Right cardiac atrium (tissue), 5 donors: ENCODE measurements around the gene CFAP54. TPM values are rescaled to one million over a fixed set of nuclear protein-coding genes. Genes with fewer than 3 reads are reported as not detected.

ENCODE experiments used
- ATAC-seq, 2 donors: fragments of 200-7000 bp; cut with Tn5 transposase; one replicate each; pipeline versions ENCODE4 v1.8.0 to v1.9.1; 2020; ENCODE audit warnings: moderate library complexity in 2 of 2, mild to moderate bottlenecking in 1 of 2
- DNase-seq, 3 donors: peaks; one replicate each; pipeline ENCODE4 v3.0.0-alpha.2; 2020
- H3K27ac ChIP-seq: one replicate; pipeline ENCODE4 v1.5.1; 2013; ENCODE audit warnings: mild to moderate bottlenecking, low read length, control low read depth, moderate library complexity
- H3K27me3 ChIP-seq: one replicate; pipeline ENCODE4 v1.6.1; 2013; ENCODE audit not compliant: control insufficient read depth, insufficient read depth
- H3K4me1 ChIP-seq: one replicate; pipeline ENCODE4 v1.6.1; 2013; ENCODE audit warnings: low read length; ENCODE audit not compliant: control insufficient read depth, insufficient read depth
- H3K4me3 ChIP-seq: one replicate; pipeline ENCODE4 v1.5.1; 2013; ENCODE audit warnings: low read length, control low read depth
- H3K9me3 ChIP-seq: one replicate; pipeline ENCODE4 v1.6.1; 2013; ENCODE audit warnings: low read length; ENCODE audit not compliant: control insufficient read depth
- WGBS: extraction: QIAGEN DNeasy Blood & Tissue Kit; methylation state at CpG from one replicate; pipeline ENCODE4 v1.1.7; 2013; 5-methylcytosine and 5-hydroxymethylcytosine counted together
- intact Hi-C, 4 donors: fragments of 100-400 bp; cut with DNase I; formaldehyde crosslinking; loops; one replicate each; pipeline versions ENCODE4 v1.11.0 to v1.14.0; 2022 to 2023
- polyA plus RNA-seq: library from polyadenylated mRNA; stranded (reverse); fragments of 200-250 nt; gene quantifications from one replicate; pipeline ENCODE4 v1.2.3, GENCODE V29; 2013
- total RNA-seq, 4 donors: library from RNA; stranded (reverse); fragmentation: NEBNext Ultra II Directional; extraction: Animal tissue kit (Norgen Biotek cat#: 25700); gene quantifications; one replicate each; pipeline ENCODE4 v1.2.1, GENCODE V29; 2021
- donor health status: healthy with polysubstance abuse.
- donor health status: DM: no; HTN: yes; CAD: no.
- donor health status: DM: no; HTN: no; CAD: no.
- donor health status: DM: no; HTN: yes; CAD: no; lungs with severe emphysema.
- donor health status: DM: yes; HTN: yes; CAD: no.

Gene CFAP54
- total and polyA plus RNA-seq, 5 donors, result 0.14 to 0.42 (median 0.28) TPM

- no peak overlapping the region for H3K4me3 ChIP-seq
- WGBS, result 75% methylated on average over 1 of the region's 1 CpG
- H3K9me3 ChIP-seq, result no peaks in the 10 kb centered on the region
- no peaks in the 10 kb centered on the region for H3K27me3 ChIP-seq
- no peaks in the 10 kb centered on the region for H3K4me1 ChIP-seq
- H3K27ac ChIP-seq, result no peak overlapping the region
- ATAC-seq (no peak), DNase-seq (no peak)
- intact Hi-C loops, result no loop called here
These were observed 318.4 kb downstream of the CFAP54 start for GRCh38 chr12:96807741-96808140.

- Histone ChIP-seq H3K27ac (no peak overlapping the region), H3K4me3 (no peak overlapping the region), H3K9me3 (no peaks in the 10 kb centered on the region), H3K4me1 (no peaks in the 10 kb centered on the region), H3K27me3 (no peaks in the 10 kb centered on the region)
- DNase-seq (no peak), ATAC-seq (no peak)
- intact Hi-C loops, result no loop called here
- 53% methylated on average over 3 of the region's 3 CpGs for WGBS
These were observed 319.2 kb downstream of the CFAP54 start for GRCh38 chr12:96808587-96808986.

DNA sequence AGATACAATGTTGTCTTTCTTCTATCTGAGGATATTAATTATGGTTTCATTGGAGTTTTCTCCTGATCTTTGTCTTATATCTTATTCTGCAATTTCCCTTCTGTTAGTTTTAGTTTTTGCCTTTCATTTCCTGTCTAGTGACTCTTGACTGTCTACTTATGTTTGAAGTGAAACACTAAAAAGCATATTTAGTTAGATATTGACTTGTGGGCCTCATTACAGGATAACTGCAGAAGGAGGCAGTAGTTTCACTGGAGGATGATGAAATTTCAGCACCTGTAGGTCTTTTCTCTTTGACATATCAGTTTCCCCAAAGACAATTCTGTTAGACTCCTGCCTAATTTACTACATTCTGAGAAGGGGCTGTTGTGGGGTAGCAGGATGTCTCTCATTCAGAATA, 320.1 kb downstream of the CFAP54 start:
- Histone ChIP-seq H3K27ac (no peak overlapping the region), H3K4me1 (no peaks in the 10 kb centered on the region), H3K9me3 (no peaks in the 10 kb centered on the region), H3K27me3 (no peaks in the 10 kb centered on the region), H3K4me3 (no peak overlapping the region)
- intact Hi-C loops, result no loop called here
- no peak for ATAC-seq
- DNase-seq, result no peak

GRCh38 chr12:96810057-96810456, 320.7 kb downstream of the CFAP54 start:
- H3K27ac ChIP-seq, result no peak overlapping the region
- H3K27me3 ChIP-seq, result no peaks in the 10 kb centered on the region
- no peaks in the 10 kb centered on the region for H3K4me1 ChIP-seq
- H3K4me3 ChIP-seq, result no peak overlapping the region
- ATAC-seq (no peak), DNase-seq (no peak)
- H3K9me3 ChIP-seq, result no peaks in the 10 kb centered on the region
- 65% methylated on average over 2 of the region's 2 CpGs for WGBS
- intact Hi-C loops, result no loop called here

GRCh38 chr12:96810477-96810876, 321.1 kb downstream of the CFAP54 start:
- ATAC-seq (no peak), DNase-seq (no peak)
- Histone ChIP-seq H3K27ac (no peak overlapping the region), H3K4me1 (no peaks in the 10 kb centered on the region), H3K27me3 (no peaks in the 10 kb centered on the region), H3K9me3 (no peaks in the 10 kb centered on the region), H3K4me3 (no peak overlapping the region)
- intact Hi-C loops, result no loop called here
- 90% methylated on average over 3 of the region's 3 CpGs for WGBS

GRCh38 chr12:96811083-96811482, 321.7 kb downstream of the CFAP54 start:
- intact Hi-C loops, result no loop called here
- Histone ChIP-seq H3K4me3 (no peak overlapping the region), H3K27me3 (no peaks in the 10 kb centered on the region), H3K27ac (no peak overlapping the region), H3K9me3 (no peaks in the 10 kb centered on the region), H3K4me1 (no peaks in the 10 kb centered on the region)
- whole genome bisulfite sequencing, result 59% methylated on average over 3 of the region's 3 CpGs
- DNase-seq, result no peak
- ATAC-seq, result no peak

DNA sequence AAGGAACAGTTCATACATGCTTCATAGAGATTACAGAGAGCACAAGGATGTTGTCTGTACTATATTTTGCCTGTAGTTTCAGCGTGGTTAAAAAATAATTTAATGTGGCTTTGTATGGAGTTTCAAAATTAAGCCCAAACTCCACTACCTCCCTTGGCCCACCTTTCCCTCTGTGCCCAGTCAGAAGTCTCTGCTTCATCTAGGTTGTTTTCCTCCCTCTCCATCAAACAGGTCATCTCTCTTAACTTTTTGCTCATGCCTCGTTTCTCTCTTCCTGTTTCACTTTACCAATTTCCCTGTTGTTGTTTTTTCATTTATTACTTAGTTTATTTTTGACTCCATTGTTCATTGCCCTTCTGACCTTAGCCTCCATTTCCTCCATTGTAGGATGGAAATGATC, 322.8 kb downstream of the CFAP54 start:
- Histone ChIP-seq H3K9me3 (no peaks in the 10 kb centered on the region), H3K4me3 (no peak overlapping the region), H3K27ac (no peak overlapping the region), H3K27me3 (no peaks in the 10 kb centered on the region), H3K4me1 (no peaks in the 10 kb centered on the region)
- no peak for DNase-seq
- no peak for ATAC-seq
- WGBS, result 49% methylated on average over 2 of the region's 2 CpGs
- intact Hi-C loops, result no loop called here

DNA sequence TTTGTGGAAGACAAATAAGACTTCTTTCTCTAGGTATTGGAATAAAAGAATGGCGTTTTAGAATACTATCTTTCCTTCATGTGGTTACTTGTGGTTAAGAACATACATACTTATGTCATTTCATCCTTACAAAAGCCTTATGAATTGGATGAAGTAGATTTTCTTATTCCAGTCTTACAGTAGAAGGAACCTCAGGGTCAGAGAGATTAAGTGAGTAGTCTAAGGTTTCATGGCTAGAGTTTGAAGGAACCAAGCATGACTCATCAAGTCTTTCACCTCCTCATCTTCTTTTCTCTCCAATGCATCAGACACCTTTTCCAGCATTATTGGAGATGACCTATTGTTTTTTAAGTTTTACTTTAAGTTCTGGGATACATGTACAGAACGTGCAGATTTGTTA, 324.8 kb downstream of the CFAP54 start:
- Histone ChIP-seq H3K27ac (no peak overlapping the region), H3K4me3 (no peak overlapping the region), H3K4me1 (no peaks in the 10 kb centered on the region), H3K9me3 (no peaks in the 10 kb centered on the region), H3K27me3 (no peaks in the 10 kb centered on the region)
- WGBS, result 82% methylated on average over 2 of the region's 2 CpGs
- intact Hi-C loops, result no loop called here
- no peak for DNase-seq
- no peak for ATAC-seq

- Histone ChIP-seq H3K4me1 (no peaks in the 10 kb centered on the region), H3K27ac (no peak overlapping the region), H3K27me3 (no peaks in the 10 kb centered on the region), H3K4me3 (no peak overlapping the region), H3K9me3 (peaks cover 1% of the 10 kb centered on the region)
- intact Hi-C loops, result no loop called here
- ATAC-seq, result no peak
- no peak for DNase-seq
- 75% methylated on average over 3 of the region's 3 CpGs for WGBS
These were observed 332.2 kb downstream of the CFAP54 start for GRCh38 chr12:96821592-96821991.

GRCh38 chr12:96822641-96823040, 333.3 kb downstream of the CFAP54 start:
- Histone ChIP-seq H3K9me3 (peaks cover 1% of the 10 kb centered on the region), H3K4me3 (no peak overlapping the region), H3K27ac (no peak overlapping the region), H3K27me3 (no peaks in the 10 kb centered on the region), H3K4me1 (no peaks in the 10 kb centered on the region)
- ATAC-seq (no peak), DNase-seq (no peak)
- intact Hi-C loops, result no loop called here
- 62% methylated on average over 1 of the region's 1 CpG for WGBS

- intact Hi-C loops, result no loop called here
- DNase-seq (no peak), ATAC-seq (no peak)
- Histone ChIP-seq H3K4me3 (no peak overlapping the region), H3K27me3 (no peaks in the 10 kb centered on the region), H3K4me1 (no peaks in the 10 kb centered on the region), H3K9me3 (peaks cover 1% of the 10 kb centered on the region), H3K27ac (no peak overlapping the region)
- 87% methylated on average over 7 of the region's 7 CpGs for WGBS
These were observed 334.9 kb downstream of the CFAP54 start for GRCh38 chr12:96824074-96824837.

DNA sequence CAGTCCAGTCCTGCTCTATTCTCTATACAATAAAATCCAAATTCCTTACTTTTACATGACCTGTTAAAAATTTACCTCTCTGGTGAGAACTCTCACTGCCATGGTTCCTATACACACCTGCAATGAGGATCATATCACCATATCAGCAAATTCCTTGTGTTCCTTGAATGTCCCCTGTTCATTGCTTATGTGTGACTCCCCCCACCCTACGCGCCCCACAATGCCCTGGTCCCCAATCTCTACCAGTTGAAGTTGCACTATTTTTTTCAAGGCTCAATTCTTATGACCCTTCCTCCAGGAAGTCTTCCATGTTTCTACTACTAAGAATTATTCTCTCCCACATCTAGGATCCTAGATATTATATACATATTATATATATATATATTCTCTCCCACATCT, 335.5 kb downstream of the CFAP54 start:
- 97% methylated on average over 2 of the region's 2 CpGs for WGBS
- H3K4me1 ChIP-seq, result no peaks in the 10 kb centered on the region
- H3K27ac ChIP-seq, result no peak overlapping the region
- H3K9me3 ChIP-seq, result peaks cover under 1% of the 10 kb centered on the region
- H3K27me3 ChIP-seq, result no peaks in the 10 kb centered on the region
- no peak overlapping the region for H3K4me3 ChIP-seq
- ATAC-seq (no peak), DNase-seq (no peak)
- intact Hi-C loops, result no loop called here
